GM18526 (cell line): ENCODE data around the gene SLC6A2.

Source experiments
- POLR2A ChIP-seq: IDR thresholded peaks from 3 replicates; pipeline ENCODE4 v1.6.1; 2011; ENCODE audit not compliant: insufficient read length; ENCODE audit errors: extremely low read depth

SLC6A2 gene

GRCh38 chr16:55641430-55642056 lies 14.2 kb upstream of the SLC6A2 start:
- no peak for TF ChIP-seq POLR2A

GRCh38 chr16:55642611-55643010 lies 13.2 kb upstream of the SLC6A2 start:
- TF ChIP-seq POLR2A: no peak

GRCh38 chr16:55643161-55643970 lies 12.4 kb upstream of the SLC6A2 start:
- no peak for TF ChIP-seq POLR2A

- TF ChIP-seq POLR2A: no peak
Observed at GRCh38 chr16:55645986-55646385, 9.8 kb upstream of the SLC6A2 start.

- no peak for TF ChIP-seq POLR2A
Observed at GRCh38 chr16:55647343-55647742, 8.4 kb upstream of the SLC6A2 start.

- no peak for TF ChIP-seq POLR2A
Observed at GRCh38 chr16:55647798-55648197, 8.0 kb upstream of the SLC6A2 start.

GRCh38 chr16:55651841-55652824 lies 3.7 kb upstream of the SLC6A2 start:
- no peak for TF ChIP-seq POLR2A

- TF ChIP-seq POLR2A: no peak
Observed at GRCh38 chr16:55653106-55653505, 2.7 kb upstream of the SLC6A2 start.

GRCh38 chr16:55655381-55655896 lies 349 bp upstream of the SLC6A2 start:
- no peak for TF ChIP-seq POLR2A

- no peak for TF ChIP-seq POLR2A
Observed at GRCh38 chr16:55656691-55657092, 904 bp downstream of the SLC6A2 start.

GRCh38 chr16:55657616-55658015 lies 1.8 kb downstream of the SLC6A2 start:
- TF ChIP-seq POLR2A: no peak

- TF ChIP-seq POLR2A: no peak
Observed at GRCh38 chr16:55658898-55659420, 3.2 kb downstream of the SLC6A2 start.

GRCh38 chr16:55660026-55660425 lies 4.2 kb downstream of the SLC6A2 start:
- no peak for TF ChIP-seq POLR2A

GRCh38 chr16:55660828-55661227 lies 5.0 kb downstream of the SLC6A2 start:
- no peak for TF ChIP-seq POLR2A
